Non-pigmented ciliary epithelial cell (primary cell): Measurements from ENCODE around the gene DDR2.
"Not testable (repeated sequence)": the region's sequence is repeated elsewhere in the genome, so short reads cannot be mapped to it uniquely, and the experiment has no call there.

Experiments
- DNase-seq: peaks from one replicate; pipeline ENCODE4 v3.0.0-alpha.2; 2010; ENCODE audit warnings: low read depth

DDR2 gene

GRCh38 chr1:162779043-162779442 lies 146.8 kb downstream of the DDR2 start:
- no peak for DNase-seq

- no peak for DNase-seq
Measured at GRCh38 chr1:162782671-162783070, 150.4 kb downstream of the DDR2 start.

GRCh38 chr1:162784926-162785325 lies 152.7 kb downstream of the DDR2 start:
- not testable (repeated sequence) for DNase-seq

- not testable (repeated sequence) for DNase-seq
Measured at GRCh38 chr1:162788783-162789182, 156.5 kb downstream of the DDR2 start.

- DNase-seq: not testable (repeated sequence)
Measured at GRCh38 chr1:162790303-162790984, 158.2 kb downstream of the DDR2 start, which contains the start of gene HSD17B7. HSD17B7 (plus strand) TSS chr1:162790702; CDS start chr1:162790801, 99 bp downstream.

GRCh38 chr1:162790985-162791357 lies 158.7 kb downstream of the DDR2 start:
- DNase-seq: not testable (repeated sequence)

GRCh38 chr1:162794284-162794683 lies 162.0 kb downstream of the DDR2 start:
- not testable (repeated sequence) for DNase-seq

- not testable (repeated sequence) for DNase-seq
Measured at GRCh38 chr1:162796617-162797279, 164.5 kb downstream of the DDR2 start.

- not testable (repeated sequence) for DNase-seq
Measured at GRCh38 chr1:162799995-162800830, 167.9 kb downstream of the DDR2 start.

- not testable (repeated sequence) for DNase-seq
Measured at GRCh38 chr1:162807503-162807902, 175.2 kb downstream of the DDR2 start.

GRCh38 chr1:162812357-162812756 lies 180.1 kb downstream of the DDR2 start:
- DNase-seq: not testable (repeated sequence)

- DNase-seq: not testable (repeated sequence)
Measured at GRCh38 chr1:162818136-162818535, 185.9 kb downstream of the DDR2 start.

GRCh38 chr1:162818666-162819065 lies 186.4 kb downstream of the DDR2 start:
- DNase-seq: not testable (repeated sequence)

- no peak for DNase-seq
Measured at GRCh38 chr1:162822391-162823200, 190.3 kb downstream of the DDR2 start.

GRCh38 chr1:162823231-162823630 lies 191.0 kb downstream of the DDR2 start:
- DNase-seq: no peak

- no peak for DNase-seq
Measured at GRCh38 chr1:162823771-162824525, 191.7 kb downstream of the DDR2 start.

GRCh38 chr1:162829268-162829667 lies 197.0 kb downstream of the DDR2 start:
- no peak for DNase-seq

GRCh38 chr1:162832470-162832869 lies 200.2 kb downstream of the DDR2 start:
- DNase-seq: no peak

GRCh38 chr1:162835157-162835899 lies 203.1 kb downstream of the DDR2 start:
- DNase-seq: no peak
